NCI-H1930 (cell line): ENCODE data around the gene SLC8A3.

Experiments used
- DNase-seq, 2 experiments: peaks; one replicate each; lab custom pipeline; 2025; lab: John Stamatoyannopoulos, UW

The SLC8A3 gene

GRCh38 chr14:70177081-70177800 lies 11.5 kb downstream of the SLC8A3 start:
- no peak for DNase-seq

GRCh38 chr14:70173569-70173968 lies 15.2 kb downstream of the SLC8A3 start:
- DNase-seq: no peak

GRCh38 chr14:70171726-70172125 lies 17.0 kb downstream of the SLC8A3 start:
- no peak for DNase-seq

GRCh38 chr14:70170976-70171375 lies 17.8 kb downstream of the SLC8A3 start:
- no peak for DNase-seq

GRCh38 chr14:70168406-70168805 lies 20.3 kb downstream of the SLC8A3 start:
- DNase-seq: no peak

GRCh38 chr14:70166530-70167203 lies 22.1 kb downstream of the SLC8A3 start:
- DNase-seq: no peak

GRCh38 chr14:70162358-70162757 lies 26.4 kb downstream of the SLC8A3 start:
- no peak for DNase-seq

GRCh38 chr14:70156592-70156991 lies 32.2 kb downstream of the SLC8A3 start:
- DNase-seq: no peak

GRCh38 chr14:70152704-70153103 lies 36.0 kb downstream of the SLC8A3 start:
- no peak for DNase-seq

GRCh38 chr14:70152081-70152480 lies 36.7 kb downstream of the SLC8A3 start:
- DNase-seq: no peak

GRCh38 chr14:70149596-70150165 lies 39.1 kb downstream of the SLC8A3 start:
- no peak for DNase-seq

- no peak for DNase-seq
Measured at GRCh38 chr14:70148911-70149595, 39.7 kb downstream of the SLC8A3 start.

GRCh38 chr14:70148351-70148750 lies 40.4 kb downstream of the SLC8A3 start:
- DNase-seq: no peak

GRCh38 chr14:70144046-70144445 lies 44.7 kb downstream of the SLC8A3 start:
- no peak for DNase-seq

- no peak for DNase-seq
Measured at GRCh38 chr14:70143306-70143705, 45.4 kb downstream of the SLC8A3 start.

- no peak for DNase-seq
Measured at GRCh38 chr14:70140614-70141013, 48.1 kb downstream of the SLC8A3 start.

- DNase-seq: no peak
Measured at GRCh38 chr14:70139384-70139783, 49.4 kb downstream of the SLC8A3 start.

- DNase-seq: no peak
Measured at GRCh38 chr14:70137788-70138187, 51.0 kb downstream of the SLC8A3 start.

GRCh38 chr14:70133461-70133860 lies 55.3 kb downstream of the SLC8A3 start:
- DNase-seq: no peak

GRCh38 chr14:70130482-70130881 lies 58.3 kb downstream of the SLC8A3 start:
- DNase-seq: no peak

GRCh38 chr14:70127186-70127585 lies 61.6 kb downstream of the SLC8A3 start:
- no peak for DNase-seq

GRCh38 chr14:70123796-70124195 lies 65.0 kb downstream of the SLC8A3 start:
- no peak for DNase-seq

- DNase-seq: no peak
Measured at GRCh38 chr14:70121521-70121920, 67.2 kb downstream of the SLC8A3 start.
